ENCODE results near the gene EXOC3L2.
"Not testable (repeated sequence)": the region's sequence is repeated elsewhere in the genome, so short reads cannot be mapped to it uniquely, and the experiment has no call there.

The EXOC3L2 gene

DNA sequence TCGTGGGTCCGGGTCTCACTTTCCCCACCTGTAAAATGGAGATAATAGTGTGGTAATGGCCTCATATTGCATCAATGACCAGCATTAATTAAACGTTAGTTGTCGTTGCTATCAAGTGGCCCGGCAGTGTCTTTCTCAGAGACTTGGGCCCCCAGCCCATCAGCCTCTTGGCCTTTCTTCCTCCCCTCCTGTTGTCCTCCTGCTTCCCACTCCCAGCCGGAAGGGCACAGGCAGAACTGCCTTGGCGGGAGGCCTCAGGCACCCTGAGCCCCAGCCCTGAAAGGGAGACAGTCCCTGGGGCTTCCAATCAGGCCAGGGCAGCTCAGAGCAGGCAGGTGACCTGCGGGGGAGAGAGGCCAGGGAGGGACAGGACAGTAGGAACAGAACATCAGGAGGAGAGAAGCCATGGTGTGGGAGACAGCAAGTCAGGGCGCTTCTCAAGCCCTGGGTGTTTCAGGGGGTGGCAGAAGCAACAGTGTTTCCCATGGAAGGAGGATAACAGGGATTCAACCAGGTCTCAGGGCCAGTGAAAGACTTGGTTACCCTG lies 10.5 kb upstream of the EXOC3L2 start:
- no peak for DNase-seq

DNA sequence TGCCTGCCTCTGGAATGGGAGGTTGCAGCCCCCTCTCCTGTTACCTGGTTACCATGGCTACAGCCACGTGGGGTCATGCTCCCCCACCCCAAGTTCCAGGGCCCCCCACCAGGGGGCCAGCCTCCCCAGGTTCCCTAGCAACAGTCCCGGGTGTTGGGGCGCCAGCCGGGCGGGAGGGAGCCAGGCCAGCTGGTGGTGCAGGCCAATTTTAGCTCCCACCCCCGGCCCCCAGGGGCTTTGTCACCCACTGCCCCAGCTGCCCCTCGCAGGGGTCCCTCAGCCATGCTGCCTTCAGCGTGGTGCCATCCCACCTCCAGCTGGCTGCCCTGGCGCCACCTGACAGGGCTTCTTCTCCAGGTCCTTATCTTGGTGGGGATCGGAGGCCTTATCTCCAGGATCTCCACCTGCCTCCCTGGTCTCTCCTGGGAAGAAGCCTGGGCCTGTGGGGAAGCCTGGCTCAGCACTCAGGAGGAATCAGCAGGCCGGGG lies 8.9 kb upstream of the EXOC3L2 start:
- DNase-seq = no peak

DNA sequence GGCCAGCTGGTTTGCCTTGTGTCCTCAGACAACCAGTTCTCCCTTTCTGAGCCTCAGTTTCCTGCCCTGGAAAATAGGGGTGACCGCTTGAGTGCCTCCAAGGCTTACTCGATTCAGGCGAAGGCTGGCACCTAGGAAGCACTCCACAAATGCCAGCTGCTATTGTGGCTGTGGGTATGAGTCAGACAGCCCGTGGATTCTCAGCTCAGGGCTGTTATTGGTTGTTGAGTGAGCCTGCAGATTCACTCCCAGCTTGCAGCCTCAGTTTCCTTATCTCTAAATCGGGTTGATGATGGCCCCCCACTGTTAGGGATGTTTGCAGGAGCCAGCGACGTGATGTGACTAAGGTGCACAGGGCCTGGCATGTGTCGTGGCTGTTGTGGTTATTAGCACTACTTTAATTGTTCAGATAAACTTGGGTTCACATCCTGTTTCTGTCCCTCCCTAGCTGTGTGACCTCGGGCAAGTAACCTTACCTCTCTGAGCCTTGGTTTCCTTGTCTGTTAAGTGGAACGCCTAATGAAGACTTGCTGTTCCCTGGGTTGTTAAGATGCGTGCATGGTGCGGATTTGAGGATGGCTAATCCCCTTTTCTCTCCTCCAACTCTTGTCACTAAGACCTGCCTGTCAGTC lies 8.3 kb upstream of the EXOC3L2 start:
- DNase-seq = no peak

DNA sequence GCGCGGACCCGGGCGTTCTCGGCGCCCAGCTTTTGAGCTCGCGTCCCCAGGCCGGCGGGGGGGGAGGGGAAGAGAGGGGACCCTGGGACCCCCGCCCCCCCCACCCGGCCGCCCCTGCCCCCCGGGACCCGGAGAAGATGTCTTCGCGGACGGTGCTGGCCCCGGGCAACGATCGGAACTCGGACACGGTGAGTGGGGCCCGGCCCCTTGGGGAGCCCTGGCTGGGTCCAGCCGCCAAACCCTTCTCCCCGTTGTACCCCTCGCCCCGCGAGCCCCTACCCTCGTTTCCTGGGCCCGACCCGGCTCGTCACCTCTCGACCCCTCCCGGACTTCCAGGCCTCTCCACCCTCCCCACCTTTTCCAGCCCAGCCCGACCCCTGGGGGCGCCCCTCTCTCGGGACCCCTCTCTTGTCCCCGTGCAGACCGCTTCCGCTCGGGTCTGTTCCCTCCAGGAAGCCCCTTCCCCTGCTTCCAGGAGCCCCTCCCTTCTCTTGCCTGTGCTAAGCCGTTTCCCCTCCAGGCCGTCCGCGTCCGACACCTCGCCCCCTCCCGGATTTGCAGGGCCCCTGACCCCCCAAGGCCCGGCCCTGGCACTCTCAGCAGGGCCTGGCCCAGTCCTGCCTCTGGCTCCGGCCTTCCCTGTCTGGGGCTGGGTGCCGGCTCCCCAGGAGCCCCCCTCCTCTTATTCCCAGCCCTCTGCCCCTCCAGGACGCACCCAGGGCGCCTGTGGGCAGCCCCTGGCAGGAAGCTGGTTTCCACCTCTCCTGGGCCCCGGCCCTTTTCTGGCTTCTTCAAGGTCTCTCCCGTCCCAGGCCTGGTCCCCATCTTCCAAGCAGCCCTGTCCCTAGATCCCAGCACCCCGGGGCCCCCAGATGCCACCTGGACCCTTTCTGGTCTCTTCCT lies 6.5 kb upstream of the EXOC3L2 start:
- peak; percentile 54 for DNase-seq

DNA sequence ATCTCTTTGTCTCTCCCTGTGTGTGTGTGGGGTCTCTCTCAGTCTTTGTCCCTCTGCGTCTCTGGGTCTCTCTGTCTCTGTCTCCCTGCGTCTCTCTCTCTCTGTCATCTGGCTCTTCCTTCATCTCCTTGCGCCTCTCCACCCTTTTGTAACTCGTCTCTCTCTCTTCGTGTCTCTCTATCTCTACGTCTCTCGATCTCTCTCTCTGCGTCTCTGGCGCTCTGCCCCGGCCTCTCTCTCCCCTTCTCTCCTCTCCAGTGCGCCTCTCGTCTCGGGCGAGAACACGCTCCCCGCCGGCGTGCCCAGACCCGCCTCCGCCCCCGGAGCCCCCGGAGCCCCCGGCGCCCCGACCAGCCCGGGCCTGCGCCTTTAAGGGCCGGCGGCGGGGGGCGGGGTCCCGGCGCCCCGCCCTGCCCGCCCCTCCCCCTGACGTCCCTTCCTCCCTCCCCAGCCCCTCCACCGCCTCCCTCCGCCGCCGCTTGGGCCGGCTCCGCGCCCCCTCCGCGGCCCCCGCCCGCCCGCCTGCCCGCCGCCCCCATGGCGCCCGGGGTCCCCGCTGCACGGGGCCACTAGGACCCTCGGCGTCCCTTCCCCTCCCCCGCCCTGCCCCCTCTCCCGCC lies 5.7 kb upstream of the EXOC3L2 start, which contains the start of gene MARK4:
TSS of gene MARK4 (plus strand) at position 440 of the 620 bp plus-strand sequence. CDS start 318 bp downstream, outside the sequence.
- peak; percentile 78 for DNase-seq

DNA sequence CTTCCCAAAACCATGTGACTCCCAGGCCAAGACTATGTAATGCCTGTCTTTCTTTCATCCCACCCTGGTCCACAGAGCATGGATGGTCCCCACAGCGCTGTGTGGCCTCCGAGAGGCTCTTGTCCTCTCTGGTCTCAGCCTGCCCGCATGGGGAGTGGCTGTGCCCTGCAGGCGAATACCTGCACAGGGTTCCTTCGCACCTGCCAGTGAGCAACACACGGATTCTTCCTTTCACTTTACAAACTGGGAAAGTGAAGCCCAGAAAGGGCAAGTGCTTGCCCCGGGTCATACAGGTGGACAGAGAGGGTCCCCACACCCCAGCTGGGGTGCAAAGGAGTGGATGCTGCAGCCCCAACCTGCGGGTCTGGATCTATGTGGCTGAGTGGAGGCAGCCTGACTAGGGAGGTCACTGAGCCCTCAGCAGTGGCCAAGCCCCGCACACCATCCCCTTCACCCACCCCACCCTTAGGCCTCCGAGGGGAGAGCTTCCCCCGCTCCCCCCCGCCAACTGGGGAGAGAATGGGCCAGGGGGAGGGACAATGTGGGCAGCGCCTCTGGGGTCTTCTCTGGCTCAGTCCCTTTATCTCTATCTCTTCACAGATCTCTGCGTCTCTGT lies 5.1 kb upstream of the EXOC3L2 start:
- no peak for DNase-seq

DNA sequence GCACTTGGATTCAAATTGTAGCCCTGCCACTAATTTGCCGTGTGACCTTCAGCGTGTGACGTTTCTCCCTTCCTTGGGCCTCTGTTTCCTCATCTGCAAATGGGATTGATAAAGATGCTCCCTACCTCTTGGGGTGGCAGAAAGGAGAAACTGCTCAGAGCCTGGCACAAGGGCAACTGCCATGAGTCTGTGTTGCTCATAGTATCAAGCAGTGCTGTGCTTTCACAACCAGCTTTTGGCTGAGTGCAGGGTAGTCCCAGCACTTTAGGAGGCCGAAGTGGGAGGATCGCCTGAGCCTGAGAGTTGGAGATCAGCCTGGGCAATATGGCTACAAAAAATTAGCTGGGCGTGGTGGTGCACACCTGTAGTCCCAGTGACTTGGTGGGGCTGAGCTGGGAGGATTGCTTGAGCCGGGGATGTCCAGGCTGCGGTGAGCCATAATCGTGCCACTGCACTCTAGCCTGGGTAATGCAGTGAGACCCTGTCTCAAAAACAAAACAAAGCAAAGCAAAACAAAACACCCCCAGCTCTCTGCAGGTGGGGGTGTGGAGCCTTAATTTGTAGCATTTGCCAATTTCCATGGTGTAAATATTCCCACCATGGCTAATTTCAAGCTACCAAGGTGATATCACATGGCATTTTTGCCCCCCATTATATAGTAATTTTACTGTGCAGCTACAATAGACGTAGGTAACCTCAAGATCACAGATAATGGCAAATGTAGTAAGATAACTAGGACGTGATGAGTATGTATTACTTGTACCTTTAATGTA lies 4.2 kb upstream of the EXOC3L2 start:
- DNase-seq = no peak

DNA sequence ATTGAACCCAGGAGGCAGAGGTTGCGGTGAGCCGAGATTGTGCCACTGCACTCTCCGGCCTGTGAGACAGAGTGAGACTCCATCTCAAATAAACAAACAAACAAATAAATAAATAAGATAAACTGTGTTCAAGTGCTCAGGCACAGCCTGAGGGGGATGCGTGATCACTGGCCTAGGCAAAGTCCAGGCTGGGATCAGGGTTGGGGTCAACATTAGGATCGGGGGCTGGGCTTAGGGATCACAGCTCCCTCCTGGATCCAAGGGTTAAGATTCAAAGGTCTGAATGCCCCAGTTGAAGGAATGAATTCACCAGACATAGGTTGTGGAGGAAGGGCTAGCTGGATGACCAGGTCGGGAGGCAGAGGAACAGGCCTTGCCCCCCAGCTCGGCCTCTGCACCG lies 1.9 kb upstream of the EXOC3L2 start:
- no peak for DNase-seq

DNA sequence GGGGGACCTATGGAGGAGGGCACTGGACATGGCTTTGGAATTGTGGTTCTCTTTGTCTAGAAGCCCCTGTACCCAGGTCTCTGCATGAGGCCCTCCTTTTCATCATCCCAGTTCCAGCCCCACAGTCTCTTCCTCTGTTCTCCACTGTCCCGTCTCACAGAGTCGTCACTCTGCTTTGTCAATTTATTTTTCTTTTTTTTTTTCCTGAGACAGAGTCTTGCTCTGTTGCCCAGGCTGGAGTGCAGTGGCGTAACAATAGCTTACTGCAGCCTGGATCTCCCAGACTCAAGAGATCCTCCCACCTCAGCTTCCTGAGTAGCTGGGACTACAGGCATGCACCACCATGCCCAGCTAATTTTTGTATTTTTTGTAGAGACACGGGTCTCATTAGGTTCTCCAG lies 619 bp upstream of the EXOC3L2 start:
- DNase-seq = no peak

DNA sequence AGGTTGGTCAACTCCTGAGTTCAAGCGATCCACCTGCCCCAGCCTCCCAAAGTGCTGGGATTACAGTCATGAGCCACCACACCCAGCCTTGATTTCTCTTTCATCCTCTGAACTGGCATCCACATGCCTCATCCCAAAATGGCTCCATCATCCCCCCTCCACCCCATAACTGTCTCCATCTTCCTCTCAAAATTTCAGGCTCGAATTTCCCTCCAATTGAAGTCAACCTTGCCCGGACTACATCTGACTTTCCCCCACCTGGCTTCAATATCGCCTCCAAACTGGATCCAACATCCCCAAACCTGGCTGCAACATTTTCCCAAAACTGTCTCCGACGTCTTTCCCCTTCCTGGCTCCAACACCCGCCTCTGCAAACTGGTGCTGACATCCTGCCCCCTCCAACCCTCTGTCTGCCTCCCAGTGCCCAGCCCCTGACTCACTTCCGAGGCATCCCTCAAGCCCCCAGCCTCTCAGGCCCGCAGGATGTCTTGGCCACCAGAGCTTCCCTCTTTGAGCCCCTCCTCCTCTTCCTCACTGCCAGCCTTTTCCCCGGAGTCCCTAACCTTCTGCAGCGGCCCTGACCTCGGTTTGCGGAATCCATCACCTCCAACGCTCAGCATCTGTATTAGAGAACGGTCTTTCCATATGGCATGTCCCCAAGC lies 943 bp downstream of the EXOC3L2 start:
- no peak for DNase-seq

DNA sequence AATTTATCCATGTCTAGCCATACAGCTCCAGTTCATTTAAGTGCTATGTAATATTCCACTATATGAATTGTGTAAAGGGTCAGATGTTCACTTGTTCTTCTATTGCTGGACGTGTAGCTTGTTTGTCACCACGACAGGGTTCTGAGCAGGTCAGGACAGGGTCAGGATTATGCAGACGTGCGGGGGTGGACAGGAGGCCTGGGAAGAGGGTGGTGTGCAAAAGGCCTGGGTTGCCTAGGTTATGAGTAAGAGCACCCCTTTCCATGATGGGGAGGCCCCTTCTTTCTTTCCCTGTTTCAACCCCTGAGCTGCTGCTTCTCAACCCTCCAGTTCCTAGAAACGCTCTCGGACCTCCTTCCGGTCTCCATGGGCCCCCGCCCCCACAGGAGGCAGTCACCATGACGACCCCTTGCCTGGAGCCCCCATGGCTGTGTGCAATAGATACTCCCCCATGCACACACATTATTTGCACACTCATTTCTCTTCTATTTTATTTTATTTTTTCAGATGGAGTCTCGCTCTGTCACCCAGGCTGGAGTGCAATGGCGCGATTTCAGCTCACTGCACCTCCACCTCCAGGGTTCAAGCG lies 2.0 kb downstream of the EXOC3L2 start:
- no peak for DNase-seq

DNA sequence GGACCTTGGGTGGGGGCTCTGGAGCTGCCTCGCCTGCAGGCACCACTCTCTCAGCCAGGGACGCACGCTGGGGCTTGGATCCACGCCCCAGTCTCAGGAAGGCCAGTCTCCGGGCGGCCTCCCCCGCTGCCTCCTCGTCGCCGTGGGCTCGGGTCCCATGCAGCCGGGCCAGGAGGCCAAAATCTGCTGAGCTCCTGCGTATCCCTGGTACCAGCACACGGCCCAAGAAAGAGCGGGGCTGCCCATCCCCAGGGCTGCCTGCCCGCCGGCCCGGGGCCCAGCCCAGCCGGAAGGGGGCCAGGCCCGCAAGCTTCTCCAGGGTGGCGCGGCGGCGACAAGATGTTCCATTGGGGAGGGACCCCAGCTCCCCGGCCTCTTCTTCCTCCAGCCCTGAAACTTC lies 6.7 kb downstream of the EXOC3L2 start:
- no peak for DNase-seq

DNA sequence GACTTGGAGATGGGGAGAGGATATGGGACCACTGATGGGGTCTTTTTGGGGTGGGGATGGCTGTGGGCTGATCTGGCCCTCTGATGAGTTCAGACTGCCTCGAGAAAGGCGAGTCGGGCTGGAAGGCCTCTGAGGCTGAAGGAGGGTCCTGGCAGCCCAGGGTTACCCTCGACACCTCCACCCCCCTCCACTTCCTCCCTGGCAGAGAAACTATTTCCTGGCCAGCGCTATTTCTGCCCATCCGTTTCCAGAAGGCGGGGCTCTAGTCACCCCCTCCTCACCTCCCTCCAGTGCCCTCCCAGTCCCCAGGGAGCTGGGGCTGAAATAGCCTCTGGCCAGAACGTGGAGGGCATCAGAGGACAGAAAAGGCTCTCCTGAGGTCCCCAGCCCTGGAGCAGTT lies 9.7 kb downstream of the EXOC3L2 start:
- DNase-seq = no peak

DNA sequence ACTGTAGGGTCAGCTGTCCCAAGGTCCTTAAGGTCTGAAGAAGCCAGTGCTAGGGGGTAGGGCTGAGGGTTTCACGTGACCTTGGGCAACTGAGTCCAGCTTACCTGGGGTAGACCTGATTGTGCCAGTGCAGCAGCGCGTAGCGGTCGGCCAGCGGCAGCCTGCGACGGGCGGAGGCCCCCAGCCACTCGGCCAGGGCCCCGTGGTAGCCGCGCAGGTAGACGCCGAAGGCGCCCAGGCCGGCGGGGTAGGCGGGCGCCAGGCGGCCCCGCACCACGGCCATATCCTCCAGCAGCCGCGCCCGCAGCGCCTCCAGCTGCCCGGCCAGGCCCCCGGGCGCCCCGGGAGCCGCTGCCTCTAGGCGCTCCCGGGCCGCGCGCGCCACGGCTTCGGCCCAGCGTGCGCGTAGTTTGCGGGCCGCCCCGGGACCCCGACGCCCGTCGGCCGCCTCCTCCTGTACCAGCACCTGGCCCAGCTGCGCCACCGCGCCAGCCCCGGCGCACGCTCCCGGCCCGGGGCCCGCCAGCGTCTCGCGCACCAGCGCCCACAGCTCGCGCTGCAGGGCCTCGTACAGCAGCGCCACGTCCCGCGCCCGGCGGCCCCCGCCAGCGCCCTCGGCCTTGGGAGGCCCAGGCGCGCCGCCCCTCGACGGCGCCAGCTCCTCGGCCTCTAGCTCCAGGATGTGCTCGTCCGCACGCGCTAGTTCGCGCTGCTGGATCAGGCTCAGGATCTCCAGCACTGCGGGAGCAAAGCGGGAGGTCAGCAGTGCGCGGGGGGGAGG lies 10.9 kb downstream of the EXOC3L2 start:
- DNase-seq = peak; percentile 38

DNA sequence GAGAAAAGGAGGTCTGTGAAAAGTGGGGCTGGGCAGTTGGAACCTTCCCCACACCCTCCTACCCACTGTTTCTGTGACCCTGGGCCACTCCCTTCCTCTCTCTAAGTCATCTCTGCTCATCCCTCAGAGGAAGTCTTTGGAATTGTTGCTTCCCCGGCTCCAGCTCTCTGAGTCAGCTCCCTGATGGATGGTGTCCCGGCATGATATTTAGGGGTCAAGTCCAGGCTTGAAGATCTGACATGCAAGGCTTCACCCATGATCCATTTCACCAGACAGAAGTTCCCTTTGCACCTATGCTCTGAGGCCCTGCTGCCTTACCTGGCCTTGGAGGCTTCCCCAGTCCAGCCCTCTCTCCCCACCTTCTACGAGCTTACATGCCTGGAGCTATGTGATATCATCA lies 13.3 kb downstream of the EXOC3L2 start:
- no peak for DNase-seq

DNA sequence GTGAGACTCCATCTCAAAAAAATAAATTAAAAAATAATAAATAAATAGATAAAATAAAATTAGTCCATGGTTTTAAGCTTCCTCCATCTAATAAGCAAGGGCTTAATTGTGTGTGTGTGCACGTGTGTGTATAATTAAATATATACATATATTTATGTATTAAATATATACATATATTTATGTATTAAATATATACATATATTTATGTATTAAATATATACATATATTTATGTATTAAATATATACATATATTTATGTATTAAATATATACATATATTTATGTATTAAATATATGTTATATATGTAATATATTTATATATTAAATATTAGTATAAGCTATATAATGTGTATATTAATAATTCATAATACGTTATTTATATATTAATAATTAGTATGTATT lies 16.2 kb downstream of the EXOC3L2 start:
- DNase-seq = not testable (repeated sequence)

DNA sequence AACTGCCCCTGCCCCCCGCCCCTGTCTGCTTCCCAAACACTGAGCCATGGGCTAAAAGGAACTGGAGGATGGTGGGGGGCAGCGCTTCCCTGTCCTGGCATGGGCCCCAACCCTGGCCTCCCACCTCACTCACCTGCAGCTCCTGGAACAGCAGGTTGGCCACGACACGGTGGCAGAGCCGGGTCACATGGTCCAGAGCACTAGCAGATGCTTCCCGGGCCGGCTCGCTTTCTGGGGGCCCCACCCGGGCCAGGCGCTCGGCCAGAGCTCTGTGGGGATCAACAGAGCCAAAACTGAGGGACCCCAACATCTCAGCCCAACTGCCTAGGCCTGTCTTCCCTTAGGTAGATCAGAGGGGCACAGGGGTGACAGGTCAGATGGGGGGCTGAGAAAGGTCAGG lies 20.6 kb downstream of the EXOC3L2 start:
- no peak for DNase-seq

DNA sequence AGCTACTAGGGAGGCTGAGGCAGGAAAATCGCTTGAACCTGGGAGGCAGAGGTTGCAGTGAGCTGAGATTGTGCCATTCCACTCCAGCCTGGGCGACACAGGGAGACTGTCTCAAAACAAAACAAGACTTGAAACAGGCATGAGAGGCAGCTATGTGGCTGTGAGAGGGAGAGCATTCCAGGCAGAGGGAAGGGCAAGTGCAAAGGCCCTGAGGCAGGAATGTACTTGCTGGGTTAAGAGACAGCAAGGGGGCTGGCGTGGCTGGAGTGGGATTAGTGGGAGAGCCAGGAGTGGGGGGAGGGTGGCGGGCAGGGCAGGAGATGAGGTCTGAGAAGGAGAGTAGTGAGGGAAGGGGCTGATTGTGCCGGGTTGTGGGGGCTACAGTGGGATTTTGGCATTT lies 21.3 kb downstream of the EXOC3L2 start:
- DNase-seq = no peak

DNA sequence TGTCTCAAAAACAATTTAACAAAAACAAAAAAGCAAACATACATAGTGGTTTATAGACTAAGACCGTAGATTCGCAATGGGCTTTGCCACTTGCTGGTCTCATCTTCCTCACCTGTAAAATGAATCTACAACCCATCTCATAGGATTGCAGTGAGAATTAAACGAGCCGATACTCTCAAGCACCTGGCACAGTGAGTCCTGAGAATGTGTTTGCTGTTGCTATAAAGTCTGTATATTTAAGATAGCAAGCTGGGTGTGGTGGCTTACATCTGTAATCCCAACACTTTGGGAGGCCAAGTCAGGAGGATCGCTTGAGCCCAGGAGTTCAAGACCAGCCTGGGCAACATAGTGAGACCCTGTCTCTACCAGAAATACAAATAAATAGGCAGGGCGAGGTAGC lies 22.5 kb downstream of the EXOC3L2 start:
- DNase-seq = no peak

Measured in eye (tissue), 1 donor.